ENCODE results near the gene RERE.
"Not testable (repeated sequence)": the region's sequence is repeated elsewhere in the genome, so short reads cannot be mapped to it uniquely, and the experiment has no call there.

The RERE gene

GRCh38 chr1:8712413-8713231 lies 104.8 kb downstream of the RERE start:
- DNase-seq = no peak

- DNase-seq = no peak
Measured at GRCh38 chr1:8711873-8712412, 105.5 kb downstream of the RERE start.

GRCh38 chr1:8711151-8711550 lies 106.3 kb downstream of the RERE start:
- DNase-seq = no peak

GRCh38 chr1:8708259-8708658 lies 109.2 kb downstream of the RERE start:
- no peak for DNase-seq

- DNase-seq = no peak
Measured at GRCh38 chr1:8706995-8707396, 110.4 kb downstream of the RERE start.

- DNase-seq = no peak
Measured at GRCh38 chr1:8706291-8706690, 111.1 kb downstream of the RERE start.

- no peak for DNase-seq
Measured at GRCh38 chr1:8704866-8705506, 112.5 kb downstream of the RERE start.

DNA sequence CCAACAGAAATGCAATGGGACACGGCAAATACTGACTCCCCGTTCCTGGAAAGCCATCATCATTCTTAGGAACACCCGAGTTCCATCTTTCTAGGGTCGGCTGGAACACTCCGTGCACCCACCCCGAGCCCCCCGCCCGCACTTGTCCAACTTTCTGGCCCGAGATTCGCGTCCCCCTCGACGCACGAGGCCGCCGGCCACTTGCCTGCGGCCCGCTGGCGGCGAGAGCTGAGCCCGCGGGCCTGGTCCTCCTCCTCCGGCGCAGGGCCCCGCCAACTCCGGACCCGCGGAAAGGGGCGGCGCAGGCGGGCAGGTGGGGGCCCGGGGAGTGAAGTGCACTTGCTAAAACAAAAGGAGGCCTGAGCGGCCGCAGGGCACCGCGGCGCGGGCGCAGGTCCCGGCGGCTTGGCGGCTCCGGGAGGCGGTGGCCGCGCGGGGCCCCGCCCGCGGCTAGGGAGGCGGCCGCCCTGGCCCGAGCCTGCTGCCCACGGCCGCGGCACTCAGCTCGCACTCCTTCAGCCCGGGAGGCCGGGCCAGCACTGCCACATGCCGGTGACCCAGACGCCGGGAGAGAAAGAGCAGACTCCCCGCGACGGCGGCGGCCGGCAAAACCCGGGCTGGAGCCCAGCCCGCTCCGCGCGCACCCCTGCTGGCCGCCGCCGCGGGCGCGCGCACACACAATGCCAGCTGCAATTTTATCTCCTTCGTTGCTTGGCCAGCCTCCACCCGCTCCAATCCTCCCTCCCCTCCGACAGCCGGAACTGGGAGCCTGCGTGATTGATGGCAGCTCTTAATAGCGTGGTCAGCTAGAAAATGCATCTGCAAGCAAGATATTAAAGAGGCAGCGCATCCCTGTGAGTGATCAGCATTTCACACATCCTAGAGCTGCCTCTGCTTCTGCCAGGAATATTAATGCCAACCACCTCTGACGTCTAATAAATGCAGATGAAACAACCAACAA lies 114.3 kb downstream of the RERE start:
- peak; percentile 34 for DNase-seq

GRCh38 chr1:8702472-8702849 lies 115.0 kb downstream of the RERE start:
- no peak for DNase-seq

- no peak for DNase-seq
Measured at GRCh38 chr1:8701794-8702471, 115.5 kb downstream of the RERE start.

GRCh38 chr1:8699679-8700078 lies 117.8 kb downstream of the RERE start:
- no peak for DNase-seq

GRCh38 chr1:8698937-8699447 lies 118.4 kb downstream of the RERE start:
- no peak for DNase-seq

GRCh38 chr1:8698012-8698630 lies 119.3 kb downstream of the RERE start:
- no peak for DNase-seq

- not testable (repeated sequence) for DNase-seq
Measured at GRCh38 chr1:8695442-8695841, 122.0 kb downstream of the RERE start.

DNA sequence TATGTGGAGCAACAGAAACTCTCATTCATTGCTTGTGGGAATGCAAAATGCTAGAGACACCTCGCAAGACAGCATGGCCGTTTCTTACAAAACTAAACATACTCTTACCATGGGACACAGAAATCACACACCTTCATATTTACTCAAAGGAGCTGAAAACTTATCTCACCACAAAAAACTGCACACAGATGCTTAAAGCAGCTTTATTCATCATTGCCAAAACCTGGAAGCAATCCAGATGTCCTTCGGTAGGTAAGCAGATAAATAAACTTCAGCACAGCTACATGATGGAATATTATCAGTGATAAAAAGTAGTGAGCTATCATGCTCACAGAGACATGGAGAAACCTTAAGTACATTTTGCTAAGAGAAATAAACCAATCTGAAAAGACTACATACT lies 124.3 kb downstream of the RERE start:
- DNase-seq = no peak

DNA sequence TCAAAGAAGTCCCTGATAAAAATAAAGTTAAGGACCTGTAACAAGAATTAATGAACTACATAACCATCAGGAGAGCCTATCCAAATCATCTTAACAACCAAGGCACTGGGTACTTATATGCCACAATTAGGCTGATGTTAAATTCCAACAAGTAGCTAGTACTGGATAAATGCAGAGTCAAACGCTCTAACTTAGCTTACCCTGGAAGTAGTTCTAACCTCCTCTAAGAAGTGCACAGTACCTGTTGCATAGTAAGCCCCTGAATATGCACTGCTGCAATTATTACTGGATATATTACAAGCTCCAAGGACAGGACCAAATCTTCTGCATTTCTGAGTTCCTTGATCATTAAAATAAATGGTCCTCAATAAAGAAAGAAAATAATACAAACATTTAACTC lies 125.8 kb downstream of the RERE start:
- DNase-seq = no peak

DNA sequence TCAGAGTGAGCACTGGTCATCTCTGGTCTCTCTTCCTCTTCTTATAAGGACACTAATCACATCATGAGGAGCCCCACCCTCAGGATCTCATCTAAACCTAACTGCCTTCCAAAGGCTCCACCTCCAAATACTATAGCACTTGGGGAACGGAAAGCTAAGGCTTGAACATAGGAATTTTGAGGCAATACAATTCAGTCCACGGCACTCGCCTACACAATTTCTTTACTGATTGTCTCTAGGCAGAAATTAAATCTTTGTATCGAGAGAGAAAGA lies 127.3 kb downstream of the RERE start:
- DNase-seq = no peak

- no peak for DNase-seq
Measured at GRCh38 chr1:8689431-8690252, 127.8 kb downstream of the RERE start.

DNA sequence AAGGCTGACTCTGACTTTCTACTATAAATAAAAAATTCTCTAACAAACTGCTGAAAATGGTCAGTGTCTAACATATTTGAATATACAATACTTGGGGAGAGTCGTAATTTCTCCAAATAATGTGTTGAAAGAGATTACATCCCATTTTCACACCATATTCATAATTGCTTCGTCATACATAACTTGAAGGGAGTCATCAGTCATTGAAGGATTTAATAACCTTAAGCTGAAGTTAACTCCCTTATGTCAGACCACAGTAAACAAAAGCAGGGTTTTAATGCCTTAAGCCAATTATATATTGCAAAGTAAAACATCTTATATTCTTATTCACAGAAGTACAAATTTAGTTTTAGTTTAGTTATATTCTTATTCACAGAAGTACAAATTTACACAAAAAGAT lies 129.9 kb downstream of the RERE start:
- no peak for DNase-seq

DNA sequence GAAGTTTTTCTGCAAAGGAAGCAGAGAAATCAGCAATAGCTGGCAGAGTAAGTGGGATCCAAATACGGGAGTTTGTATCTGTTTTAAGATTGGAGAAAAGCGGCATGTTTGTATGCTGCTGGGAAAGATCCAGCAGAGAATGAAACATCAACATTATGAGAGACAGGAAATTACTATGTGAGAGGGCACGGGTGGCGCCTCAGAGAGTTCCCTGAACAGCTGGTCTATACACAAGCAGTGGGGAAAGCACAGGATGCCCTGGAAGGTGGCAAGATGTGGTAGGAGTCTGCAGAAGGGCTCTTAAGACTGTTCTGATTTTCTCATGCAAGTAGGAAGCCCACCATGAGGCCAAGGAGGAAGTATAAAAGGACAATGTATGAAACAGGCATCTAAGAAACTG lies 130.4 kb downstream of the RERE start:
- no peak for DNase-seq

DNA sequence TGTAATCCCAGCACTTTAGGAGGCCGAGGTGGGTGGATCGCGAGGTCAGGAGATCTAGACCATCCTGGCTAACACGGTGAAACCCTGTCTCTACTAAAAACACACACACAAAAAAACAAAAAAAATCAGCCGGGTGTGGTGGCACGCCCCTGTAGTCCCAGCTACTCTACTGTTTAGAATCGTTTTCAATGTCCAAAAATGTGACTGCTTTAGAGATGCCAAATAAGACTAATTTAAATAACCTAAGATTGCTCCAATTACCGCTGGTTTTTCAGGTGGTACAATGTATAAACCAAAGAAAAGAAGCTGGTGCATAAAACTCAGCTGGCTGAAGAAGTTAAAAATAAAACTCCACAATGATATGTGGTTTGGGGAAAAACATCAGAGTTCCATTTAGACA lies 132.0 kb downstream of the RERE start:
- no peak for DNase-seq
